Panc1 (cell line): ENCODE results near the gene CCDC191. TPM values are rescaled to one million over a fixed set of nuclear protein-coding genes. Genes with fewer than 3 reads are reported as not detected.

Experiments used
- ATAC-seq: fragments of 200-7000 bp; cut with Tn5 transposase; 2 replicates; pipeline ENCODE4 v1.9.1; 2020; ENCODE audit warnings: mild to moderate bottlenecking, moderate library complexity
- BruUV-seq: library from RNA; stranded (reverse); fragments of 400-500 nt; replicated peaks from 2 replicates; lab custom pipeline; 2021; lab: Mats Ljungman, UMichigan
- CTCF ChIA-PET: fragments of 300-600 bp; sonication (Branson Sonifier 250); formaldehyde crosslinking; loops from one replicate; lab custom pipeline; 2022; ENCODE audit warnings: antibody characterized with exemption; lab: Charles Lee
- POLR2A ChIA-PET: fragments of 300-600 bp; sonication (Branson Sonifier 250); formaldehyde crosslinking; loops from one replicate; lab custom pipeline; 2022; ENCODE audit warnings: antibody characterized with exemption; lab: Charles Lee
- DNase-seq: peaks from one replicate; pipeline ENCODE4 v3.0.0-alpha.2; 2010; ENCODE audit warnings: low read depth, low spot score
- H3K27ac ChIP-seq: 2 replicates; pipeline ENCODE4 v1.5.1; 2011; ENCODE audit warnings: mild to moderate bottlenecking, low read length, inconsistent platforms
- H3K27me3 ChIP-seq: fragments of 200-500 bp; sonication (Bioruptor generic); 2 replicates; pipeline ENCODE4 v1.6.0; 2014; ENCODE audit warnings: low read length, inconsistent platforms; ENCODE audit not compliant: control insufficient read depth, insufficient read depth
- H3K36me3 ChIP-seq: fragments of 200-500 bp; sonication (Bioruptor generic); 2 replicates; pipeline ENCODE4 v1.5.1; 2014; ENCODE audit warnings: inconsistent platforms, mild to moderate bottlenecking, low read length, moderate library complexity; ENCODE audit not compliant: control insufficient read depth, insufficient read depth
- H3K4me1 ChIP-seq: 2 replicates; pipeline ENCODE4 v1.5.1; 2011; ENCODE audit warnings: inconsistent platforms, mild to moderate bottlenecking, low read length, moderate library complexity; ENCODE audit not compliant: control insufficient read depth, insufficient read depth
- H3K4me3 ChIP-seq, 2 experiments: 2 replicates each; pipeline ENCODE4 v1.5.1; 2011 to 2012; ENCODE audit warnings: low read depth in 2 of 2, low read length in 2 of 2, mild to moderate bottlenecking in 2 of 2, inconsistent platforms in 1 of 2, moderate library complexity in 1 of 2
- H3K9me3 ChIP-seq: fragments of 200-500 bp; sonication (Bioruptor generic); 2 replicates; pipeline ENCODE4 v1.5.1; 2014; ENCODE audit warnings: low read depth, mild to moderate bottlenecking, inconsistent platforms, low read length, moderate library complexity; ENCODE audit not compliant: control insufficient read depth, insufficient read depth
- CTCF ChIP-seq: fragments of 450-650 bp; IDR thresholded peaks from 2 replicates; pipeline ENCODE4 v1.5.1; 2017; ENCODE audit warnings: mild to moderate bottlenecking
- POLR2AphosphoS5 ChIP-seq: IDR thresholded peaks from 2 replicates; pipeline ENCODE4 v1.6.1; 2012; ENCODE audit warnings: mild to moderate bottlenecking, low read depth, low read length, moderate library complexity
- REST ChIP-seq, 2 experiments: IDR thresholded peaks; 2 replicates each; pipeline ENCODE4 v1.6.1; 2011 to 2012; ENCODE audit warnings: low read depth in 2 of 2, control low read depth in 1 of 2, low read length in 1 of 2, mild to moderate bottlenecking in 1 of 2, moderate library complexity in 1 of 2; ENCODE audit not compliant: insufficient read depth in 1 of 2
- SIN3A ChIP-seq: IDR thresholded peaks from 2 replicates; pipeline ENCODE4 v1.6.1; 2012; ENCODE audit warnings: low read depth, mild to moderate bottlenecking, low read length, moderate library complexity, borderline replicate concordance; ENCODE audit not compliant: insufficient read depth
- TCF7L2 ChIP-seq: IDR thresholded peaks from 2 replicates; pipeline ENCODE4 v1.6.1; 2011; ENCODE audit warnings: mild to moderate bottlenecking, low read depth, low read length, inconsistent platforms
- in situ Hi-C: cut with HindIII; loops from 2 replicates; pipeline ENCODE4 v1.10.0; 2016; ENCODE audit warnings: low sequenced_read_pairs, low pct_unique_long_range_greater_than_20kb
- intact Hi-C: fragments of 100-400 bp; cut with micrococcal nuclease; formaldehyde crosslinking; loops from one replicate; pipeline ENCODE4 v1.10.0; 2022; ENCODE audit not compliant: unreplicated experiment
- total RNA-seq: library from RNA; stranded (reverse); gene quantifications from one replicate; pipeline ENCODE4 v1.2.1, GENCODE V29; 2021; ENCODE audit not compliant: unreplicated experiment

Gene CCDC191
- total RNA-seq, 1 experiment from 2014 or later = 5.6 TPM

GRCh38 chr3:114067804-114068203 is 11.5 kb upstream of the CCDC191 start:
- ChIA-PET CTCF (no interaction called here), POLR2A (no interaction called here)
- DNase-seq (no peak), ATAC-seq (no peak)
- Histone ChIP-seq H3K36me3 (peaks cover 28% of the 10 kb centered on the region), H3K9me3 (no peaks in the 10 kb centered on the region), H3K4me3 (no peak overlapping the region), H3K27ac (no peak overlapping the region), H3K4me1 (no peaks in the 10 kb centered on the region), H3K27me3 (no peaks in the 10 kb centered on the region)
- intact Hi-C loops (no loop called here), in situ Hi-C loops (no loop called here)
- TF ChIP-seq REST (IDR thresholded peaks at IDR 0.05; ENCODE audit: insufficient read depth in 1 of 2, low read depth in 2 of 2, low read length in 1 of 2) (no peak), SIN3A (no peak), CTCF (no peak), POLR2AphosphoS5 (no peak)
- no TSS peak for BruUV-seq

- ChIA-PET POLR2A (no interaction called here), CTCF (no interaction called here)
- no peak for DNase-seq
- TF ChIP-seq REST (IDR thresholded peaks at IDR 0.05; ENCODE audit: insufficient read depth in 1 of 2, low read depth in 2 of 2, low read length in 1 of 2) (no peak), CTCF (no peak), SIN3A (no peak), TCF7L2 (no peak), POLR2AphosphoS5 (no peak)
- in situ Hi-C loops (no loop called here), intact Hi-C loops (no loop called here)
- ATAC-seq = no peak
- H3K27ac ChIP-seq = no peak overlapping the region
- no peaks in the 10 kb centered on the region for H3K27me3 ChIP-seq
- H3K4me1 ChIP-seq = peaks cover 10% of the 10 kb centered on the region
- no peak overlapping the region for H3K4me3 ChIP-seq
- peaks cover 10% of the 10 kb centered on the region for H3K36me3 ChIP-seq
- BruUV-seq = no TSS peak
- no peaks in the 10 kb centered on the region for H3K9me3 ChIP-seq
These were observed 4.8 kb upstream of the CCDC191 start for GRCh38 chr3:114060906-114061655.
